Skin epidermis (tissue), 12 donors: ENCODE data around the gene OAS3.
A peak's percentile ranks its signal among the peaks of the same experiment; 100 is the strongest.
"Not testable (repeated sequence)": the region's sequence is repeated elsewhere in the genome, so short reads cannot be mapped to it uniquely, and the experiment has no call there.

ENCODE experiments used
- H3K27ac ChIP-seq, 21 experiments: fragments of 200-600 bp; sonication (generic) in 11 of 21; one replicate each; pipeline ENCODE4 v1.5.0; 2020; ENCODE audit warnings: mild to moderate bottlenecking in 3 of 21, inconsistent platforms in 2 of 21, moderate library complexity in 2 of 21
- H3K4me3 ChIP-seq, 7 experiments: fragments of 200-600 bp; sonication (generic) in 2 of 7; one replicate each; pipeline ENCODE4 v1.5.0; 2020; ENCODE audit warnings: inconsistent platforms in 2 of 7, mild to moderate bottlenecking in 2 of 7, moderate library complexity in 1 of 7

Gene OAS3

GRCh38 chr12:112946236-112947000 is 8.1 kb downstream of the OAS3 start:
- H3K4me3 ChIP-seq, result no peak overlapping the region
- no peak overlapping the region for H3K27ac ChIP-seq

GRCh38 chr12:112947314-112947713 is 9.0 kb downstream of the OAS3 start:
- Histone ChIP-seq H3K27ac (no peak overlapping the region), H3K4me3 (no peak overlapping the region)

DNA sequence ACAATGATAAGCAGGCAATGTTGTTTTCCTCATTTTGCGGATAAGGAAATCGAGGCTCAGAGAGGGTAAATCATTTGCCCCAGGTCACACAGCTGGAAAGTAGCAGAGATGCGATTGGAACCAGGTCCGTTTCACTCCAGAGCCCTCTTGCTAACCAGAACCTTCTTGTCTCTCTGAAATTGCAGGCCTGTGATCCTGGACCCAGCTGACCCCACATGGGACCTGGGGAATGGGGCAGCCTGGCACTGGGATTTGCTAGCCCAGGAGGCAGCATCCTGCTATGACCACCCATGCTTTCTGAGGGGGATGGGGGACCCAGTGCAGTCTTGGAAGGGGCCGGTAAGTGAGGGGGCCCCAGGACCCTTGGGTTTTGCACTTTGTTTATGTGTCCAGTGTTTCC is 9.5 kb downstream of the OAS3 start:
- no peak overlapping the region for H3K27ac ChIP-seq

GRCh38 chr12:112948806-112949205 is 10.5 kb downstream of the OAS3 start:
- H3K4me3 ChIP-seq, result no peak overlapping the region
- H3K27ac ChIP-seq, result no peak overlapping the region

More for the DNA sequence above, 9.5 kb downstream of the OAS3 start:
- H3K4me3 ChIP-seq, result no peak overlapping the region

GRCh38 chr12:112950701-112951100 is 12.4 kb downstream of the OAS3 start:
- Histone ChIP-seq H3K4me3 (no peak overlapping the region), H3K27ac (no peak overlapping the region)

GRCh38 chr12:112957125-112957524 is 18.9 kb downstream of the OAS3 start:
- not testable (repeated sequence) for H3K27ac ChIP-seq, H3K4me3 ChIP-seq

DNA sequence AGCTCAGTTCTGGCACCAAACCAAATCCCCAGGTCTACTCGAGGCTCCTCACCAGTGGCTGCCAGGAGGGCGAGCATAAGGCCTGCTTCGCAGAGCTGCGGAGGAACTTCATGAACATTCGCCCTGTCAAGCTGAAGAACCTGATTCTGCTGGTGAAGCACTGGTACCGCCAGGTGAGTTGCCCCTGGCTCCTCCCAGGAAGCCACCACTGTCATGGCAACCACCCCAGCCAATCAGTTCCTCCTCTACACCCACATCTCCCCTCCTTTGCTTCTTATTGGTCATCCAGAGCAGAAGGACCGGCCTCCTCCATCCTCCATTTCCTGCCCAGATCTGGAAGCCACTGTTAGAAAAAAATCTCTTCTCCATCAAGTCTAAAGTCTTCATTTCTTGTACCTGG is 22.8 kb downstream of the OAS3 start:
- Histone ChIP-seq H3K4me3 (no peak overlapping the region), H3K27ac (no peak overlapping the region)

DNA sequence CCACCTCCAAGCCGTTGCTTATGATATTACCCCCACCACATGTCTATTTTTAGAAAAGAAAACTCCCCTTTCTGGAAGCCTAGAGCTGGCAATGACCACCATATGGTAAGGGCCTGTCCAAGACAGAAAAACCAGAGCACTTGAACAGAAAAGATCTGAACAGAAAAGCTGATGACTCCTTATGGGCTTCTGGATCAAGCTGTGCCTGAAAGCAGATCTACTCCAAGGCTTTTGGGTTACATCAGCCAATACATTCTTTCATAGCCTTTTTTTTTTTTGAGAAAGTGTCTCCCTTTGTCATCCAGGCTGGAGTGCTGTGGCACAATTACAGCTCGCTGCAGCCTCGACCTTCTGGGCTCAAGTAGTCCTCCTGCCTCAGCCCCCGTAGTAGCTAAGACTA is 23.3 kb downstream of the OAS3 start:
- H3K27ac ChIP-seq, result no peak overlapping the region
- no peak overlapping the region for H3K4me3 ChIP-seq

DNA sequence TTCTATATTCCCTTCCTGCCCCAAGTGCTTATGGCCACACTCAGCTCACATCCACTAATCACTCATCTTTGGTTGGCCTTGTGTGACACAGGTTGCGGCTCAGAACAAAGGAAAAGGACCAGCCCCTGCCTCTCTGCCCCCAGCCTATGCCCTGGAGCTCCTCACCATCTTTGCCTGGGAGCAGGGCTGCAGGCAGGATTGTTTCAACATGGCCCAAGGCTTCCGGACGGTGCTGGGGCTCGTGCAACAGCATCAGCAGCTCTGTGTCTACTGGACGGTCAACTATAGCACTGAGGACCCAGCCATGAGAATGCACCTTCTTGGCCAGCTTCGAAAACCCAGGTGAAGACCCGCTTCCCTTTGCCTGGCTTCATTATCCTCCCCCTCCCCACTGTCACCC is 24.3 kb downstream of the OAS3 start:
- no peak overlapping the region for H3K27ac ChIP-seq
- no peak overlapping the region for H3K4me3 ChIP-seq

DNA sequence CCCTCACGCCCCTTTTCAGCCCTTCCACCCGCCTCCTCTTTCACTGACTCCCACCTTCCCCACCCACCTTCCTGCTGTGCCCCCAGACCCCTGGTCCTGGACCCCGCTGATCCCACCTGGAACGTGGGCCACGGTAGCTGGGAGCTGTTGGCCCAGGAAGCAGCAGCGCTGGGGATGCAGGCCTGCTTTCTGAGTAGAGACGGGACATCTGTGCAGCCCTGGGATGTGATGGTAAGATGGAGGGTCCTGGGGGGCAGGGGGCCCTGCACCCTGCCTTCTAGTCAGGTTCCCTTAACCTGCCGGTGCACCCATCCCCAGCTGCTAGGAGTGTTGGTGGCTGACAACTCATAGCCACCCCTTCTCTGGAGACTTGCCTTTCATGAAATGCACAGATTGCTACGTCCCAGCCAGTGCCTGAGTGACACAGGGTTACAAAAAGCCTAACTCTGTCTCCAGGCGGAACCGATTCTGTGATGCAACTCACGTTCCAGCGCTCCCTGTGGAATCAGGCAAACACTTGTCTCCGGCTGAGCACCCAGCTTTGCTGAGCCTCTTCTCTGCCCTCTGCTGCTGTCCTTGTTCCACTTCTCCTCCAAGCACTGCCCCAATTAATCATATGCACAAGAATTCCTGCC is 25.1 kb downstream of the OAS3 start:
- H3K27ac ChIP-seq, result no peak overlapping the region
- no peak overlapping the region for H3K4me3 ChIP-seq

DNA sequence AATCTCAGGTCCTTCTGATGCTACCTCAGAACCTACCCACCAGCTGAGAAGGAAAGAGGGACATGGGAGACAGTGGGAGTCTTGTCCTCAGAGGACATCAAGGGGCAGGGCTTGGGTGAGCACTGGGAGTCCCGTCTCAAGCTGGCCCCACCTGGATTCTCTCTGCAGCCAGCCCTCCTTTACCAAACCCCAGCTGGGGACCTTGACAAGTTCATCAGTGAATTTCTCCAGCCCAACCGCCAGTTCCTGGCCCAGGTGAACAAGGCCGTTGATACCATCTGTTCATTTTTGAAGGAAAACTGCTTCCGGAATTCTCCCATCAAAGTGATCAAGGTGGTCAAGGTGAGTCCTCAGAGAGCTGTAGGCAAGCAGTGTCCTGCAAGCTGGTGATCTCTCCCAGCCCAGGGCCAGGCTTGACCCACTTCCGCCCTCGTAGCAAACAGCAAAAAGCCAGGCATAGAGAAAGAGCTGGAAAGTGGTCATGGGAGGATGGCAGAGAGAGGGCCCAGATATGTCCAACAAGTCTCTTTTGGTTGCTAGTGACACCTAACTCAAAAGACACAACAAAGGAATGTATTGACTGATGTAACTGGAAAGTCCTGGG is 25.9 kb downstream of the OAS3 start:
- no peak overlapping the region for H3K4me3 ChIP-seq

DNA sequence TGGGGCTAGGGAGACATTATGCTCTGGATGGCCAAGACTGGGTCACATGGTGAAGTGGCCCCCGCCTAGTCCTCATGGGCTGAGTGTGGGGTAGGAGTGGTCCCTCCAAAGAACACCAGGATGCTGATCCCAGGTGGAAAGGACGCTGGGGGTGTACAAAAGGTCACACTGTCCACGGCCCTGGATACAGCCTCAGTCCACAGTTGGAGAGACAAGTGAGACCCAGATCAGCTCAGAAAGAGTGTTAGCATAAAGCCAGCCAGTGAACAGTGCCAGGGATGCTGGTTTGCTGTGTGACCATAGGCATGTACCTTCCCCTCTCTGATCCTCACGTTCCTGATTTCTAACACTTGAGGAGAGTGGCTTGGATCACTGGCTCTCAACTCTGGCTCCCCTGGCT is 26.6 kb downstream of the OAS3 start:
- Histone ChIP-seq H3K4me3 (no peak overlapping the region), H3K27ac (no peak overlapping the region)

More for the DNA sequence above, 25.9 kb downstream of the OAS3 start:
- no peak overlapping the region for H3K27ac ChIP-seq

GRCh38 chr12:112965643-112966042 is 27.4 kb downstream of the OAS3 start:
- H3K27ac ChIP-seq, result no peak overlapping the region
- no peak overlapping the region for H3K4me3 ChIP-seq

- Histone ChIP-seq H3K27ac (no peak overlapping the region), H3K4me3 (no peak overlapping the region)
Measured at GRCh38 chr12:112967306-112967705, 29.0 kb downstream of the OAS3 start.

DNA sequence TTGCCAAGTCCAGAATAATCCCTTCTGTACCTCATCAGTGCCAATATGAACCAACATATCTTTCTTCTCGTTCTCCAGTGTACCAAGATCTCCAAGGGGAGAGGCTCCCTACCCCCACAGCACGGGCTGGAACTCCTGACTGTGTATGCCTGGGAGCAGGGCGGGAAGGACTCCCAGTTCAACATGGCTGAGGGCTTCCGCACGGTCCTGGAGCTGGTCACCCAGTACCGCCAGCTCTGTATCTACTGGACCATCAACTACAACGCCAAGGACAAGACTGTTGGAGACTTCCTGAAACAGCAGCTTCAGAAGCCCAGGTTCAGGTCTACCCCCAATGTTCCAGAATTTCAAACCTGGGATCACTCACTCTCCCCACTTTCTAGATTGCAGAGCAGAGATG is 29.6 kb downstream of the OAS3 start:
- H3K27ac ChIP-seq, result no peak overlapping the region

GRCh38 chr12:112969547-112970306 is 31.5 kb downstream of the OAS3 start:
- Histone ChIP-seq H3K27ac (no peak overlapping the region), H3K4me3 (no peak overlapping the region)

More for the DNA sequence above, 29.6 kb downstream of the OAS3 start:
- H3K4me3 ChIP-seq, result no peak overlapping the region

GRCh38 chr12:112970391-112970790 is 32.1 kb downstream of the OAS3 start:
- H3K27ac ChIP-seq, result no peak overlapping the region
- H3K4me3 ChIP-seq, result no peak overlapping the region

DNA sequence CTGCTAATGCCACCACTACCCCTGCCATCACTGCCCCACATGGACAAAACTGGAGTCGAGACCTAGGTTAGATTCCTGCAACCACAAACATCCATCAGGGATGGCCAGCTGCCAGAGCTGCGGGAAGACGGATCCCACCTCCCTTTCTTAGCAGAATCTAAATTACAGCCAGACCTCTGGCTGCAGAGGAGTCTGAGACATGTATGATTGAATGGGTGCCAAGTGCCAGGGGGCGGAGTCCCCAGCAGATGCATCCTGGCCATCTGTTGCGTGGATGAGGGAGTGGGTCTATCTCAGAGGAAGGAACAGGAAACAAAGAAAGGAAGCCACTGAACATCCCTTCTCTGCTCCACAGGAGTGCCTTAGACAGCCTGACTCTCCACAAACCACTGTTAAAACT is 33.0 kb downstream of the OAS3 start:
- Histone ChIP-seq H3K27ac (peak overlapping the region in 2 of 21 experiments; percentile 16 to 18), H3K4me3 (no peak overlapping the region)

DNA sequence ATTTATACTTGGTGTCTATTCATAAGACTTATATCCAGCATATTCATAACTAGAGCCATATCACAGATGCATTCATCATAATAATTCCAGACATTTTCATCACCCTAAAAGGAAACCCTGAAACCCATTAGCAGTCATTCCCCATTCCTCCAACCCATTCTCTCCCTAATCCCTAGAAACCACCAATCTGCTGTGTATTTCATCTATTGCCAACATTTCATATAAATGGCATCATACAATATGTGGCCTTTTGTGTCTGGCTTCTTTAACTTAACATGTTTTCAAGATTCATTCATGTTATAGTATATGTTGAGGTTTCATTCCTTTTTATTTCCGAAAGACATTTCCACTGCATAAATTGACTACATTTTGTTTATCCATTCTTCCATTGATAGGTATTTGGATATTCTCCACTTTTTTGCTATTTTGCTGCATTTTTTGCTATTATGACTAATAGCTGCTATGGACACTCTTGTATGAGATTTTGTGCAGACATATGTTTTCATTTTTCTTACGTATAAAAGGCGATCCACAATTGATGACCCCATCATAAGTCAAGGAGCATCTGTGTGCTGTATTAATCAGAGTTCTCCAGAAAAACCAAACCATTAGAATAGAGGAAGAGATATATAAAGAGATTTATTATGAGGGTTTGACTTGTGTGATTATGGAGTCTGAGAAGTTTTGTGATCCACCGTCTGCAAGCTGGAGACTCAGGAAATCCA is 34.9 kb downstream of the OAS3 start:
- no peak overlapping the region for H3K4me3 ChIP-seq

DNA sequence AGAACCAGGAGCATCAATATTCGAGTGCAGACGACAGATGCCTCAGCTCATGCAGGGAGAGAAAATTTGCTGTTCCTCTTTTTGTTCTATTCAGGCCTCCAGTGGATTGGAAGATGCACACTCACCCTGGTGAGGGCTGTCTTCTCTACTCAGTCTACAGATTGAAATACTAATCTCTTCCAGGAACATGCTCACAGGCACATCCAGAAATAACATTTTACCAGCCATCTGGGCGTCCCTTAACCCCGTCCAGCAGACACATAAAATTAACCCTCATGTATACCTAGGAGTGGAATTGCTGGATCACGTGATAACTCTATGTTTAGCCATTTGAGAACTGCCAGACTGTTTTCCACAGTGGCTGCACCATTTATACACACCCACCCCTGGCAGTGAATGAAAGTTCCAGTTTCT is 35.6 kb downstream of the OAS3 start:
- Histone ChIP-seq H3K4me3 (no peak overlapping the region), H3K27ac (peak overlapping the region in 3 of 21 experiments; percentile 1 to 36 (median 33))

More for the DNA sequence above, 34.9 kb downstream of the OAS3 start:
- peak overlapping the region in 3 of 21 experiments; percentile 1 to 36 (median 33) for H3K27ac ChIP-seq
